ENCODE measurements around the gene CSNK2A3. TPM values are rescaled to one million over a fixed set of nuclear protein-coding genes. Genes with fewer than 3 reads are reported as not detected.
"Not testable (repeated sequence)": the region's sequence is repeated elsewhere in the genome, so short reads cannot be mapped to it uniquely, and the experiment has no call there.

CSNK2A3 gene
- total RNA-seq = 1 to 10 TPM; 1.0 to 1.6 TPM
- polyA plus RNA-seq = 1 to 10 TPM in 1 of 2 donors, under 1 TPM in 1; 0.32 to 1.0 TPM

DNA sequence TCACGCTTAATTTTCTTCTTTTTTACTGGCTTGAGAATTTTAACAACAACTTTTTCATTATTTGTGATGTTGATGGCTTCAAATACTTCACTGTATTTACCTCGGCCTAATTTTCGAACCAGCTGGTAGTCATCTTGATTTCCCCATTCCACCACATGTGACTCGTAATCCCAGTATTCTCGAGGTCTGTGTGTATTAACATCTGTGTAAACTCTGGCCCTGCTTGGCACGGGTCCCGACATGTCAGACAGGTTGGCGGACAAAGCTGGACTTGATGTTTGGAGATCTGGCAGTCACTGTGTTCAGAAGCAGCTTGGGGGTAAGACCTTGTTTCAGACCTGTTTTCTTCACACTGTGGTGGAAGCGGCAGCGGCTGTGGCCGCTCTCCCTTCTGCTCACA is at the start of gene CSNK2A3:
Gene CSNK2A3 (minus strand): TSS at position 373 of the 400 bp plus-strand sequence. CDS start 131 bp downstream, at position 242.
- not testable (repeated sequence) for H3K36me3 ChIP-seq (ENCODE audit: insufficient read depth, low read length)

DNA sequence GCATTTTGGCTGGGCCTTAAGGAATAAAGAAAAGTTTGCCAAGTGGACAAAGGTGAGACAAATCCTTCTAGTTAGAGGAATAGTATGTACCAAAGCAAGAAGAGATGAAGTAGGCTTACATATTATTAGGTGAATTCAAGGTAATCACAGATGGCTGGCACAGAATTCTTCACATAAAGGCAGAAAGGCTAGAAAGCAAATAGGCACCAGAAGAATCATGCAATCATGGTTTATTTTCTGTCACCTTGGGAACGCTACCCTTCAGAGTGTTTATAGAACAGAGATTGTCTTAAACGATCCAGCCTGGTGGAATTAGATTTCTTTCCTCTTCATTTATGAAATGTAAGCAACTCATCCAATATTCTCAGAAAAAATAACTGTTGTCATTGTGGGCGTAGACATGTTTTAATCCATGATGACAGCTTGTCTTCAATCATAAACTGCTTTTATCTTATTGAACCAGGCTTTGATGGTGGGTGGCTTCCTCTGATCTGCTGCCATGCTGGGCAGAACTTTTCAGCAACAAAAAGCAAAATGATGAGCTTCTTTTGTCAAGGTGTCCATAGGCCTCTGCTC is 49.0 kb upstream of the CSNK2A3 start:
- H3K36me3 Mint-ChIP-seq = no peaks in the 10 kb centered on the region
- Histone ChIP-seq H3K4me3 (ENCODE audit: low read length in 2 of 2) (no peak overlapping the region), H3K9me3 (ENCODE audit: control insufficient read depth in 1 of 2, low read length in 2 of 2) (no peaks in the 10 kb centered on the region), H3K4me1 (ENCODE audit: insufficient read depth, low read length) (no peaks in the 10 kb centered on the region), H3K27me3 (ENCODE audit: insufficient read depth, low read length) (no peaks in the 10 kb centered on the region), H3K27ac (ENCODE audit: low read depth, low read length) (no peak overlapping the region), H3K36me3 (ENCODE audit: insufficient read depth, low read length) (no peaks in the 10 kb centered on the region)
- no peak overlapping the region for H3K27ac Mint-ChIP-seq
- no peaks in the 10 kb centered on the region for H3K9me3 Mint-ChIP-seq
- POLR2A ChIA-PET (ENCODE audit: partially characterized antibody) = interaction anchor here (1.1 kb wide), 1 partner anchor 9 kb away, joined by 3 read pairs; no protein-coding TSS in a partner anchor
- CTCF ChIA-PET (ENCODE audit: partially characterized antibody) = interaction anchor here (1.6 kb wide), 1 partner anchor 385 kb away, joined by 3 read pairs; no protein-coding TSS in a partner anchor
- no peak overlapping the region for H3K4me3 Mint-ChIP-seq
- no peak for DNase-seq
- H3K27me3 Mint-ChIP-seq = peaks cover 5 to 16% of the 10 kb centered on the region in 2 donors
- intact Hi-C loops (cut with micrococcal nuclease) = no loop called here
- no peaks in the 10 kb centered on the region for H3K4me1 Mint-ChIP-seq

More for the DNA sequence above, at the start of gene CSNK2A3:
- POLR2A ChIA-PET (ENCODE audit: partially characterized antibody); H3K27me3 ChIP-seq (ENCODE audit: insufficient read depth, low read length); H3K36me3 Mint-ChIP-seq; H3K4me3 ChIP-seq (ENCODE audit: low read length in 2 of 2); intact Hi-C loops (cut with micrococcal nuclease); H3K4me3 Mint-ChIP-seq; H3K4me1 Mint-ChIP-seq; CTCF ChIA-PET (ENCODE audit: partially characterized antibody); DNase-seq; H3K27ac ChIP-seq (ENCODE audit: low read depth, low read length); H3K9me3 Mint-ChIP-seq; H3K27me3 Mint-ChIP-seq; H3K9me3 ChIP-seq (ENCODE audit: control insufficient read depth in 1 of 2, low read length in 2 of 2); H3K4me1 ChIP-seq (ENCODE audit: insufficient read depth, low read length); H3K27ac Mint-ChIP-seq: not testable (repeated sequence)

DNA sequence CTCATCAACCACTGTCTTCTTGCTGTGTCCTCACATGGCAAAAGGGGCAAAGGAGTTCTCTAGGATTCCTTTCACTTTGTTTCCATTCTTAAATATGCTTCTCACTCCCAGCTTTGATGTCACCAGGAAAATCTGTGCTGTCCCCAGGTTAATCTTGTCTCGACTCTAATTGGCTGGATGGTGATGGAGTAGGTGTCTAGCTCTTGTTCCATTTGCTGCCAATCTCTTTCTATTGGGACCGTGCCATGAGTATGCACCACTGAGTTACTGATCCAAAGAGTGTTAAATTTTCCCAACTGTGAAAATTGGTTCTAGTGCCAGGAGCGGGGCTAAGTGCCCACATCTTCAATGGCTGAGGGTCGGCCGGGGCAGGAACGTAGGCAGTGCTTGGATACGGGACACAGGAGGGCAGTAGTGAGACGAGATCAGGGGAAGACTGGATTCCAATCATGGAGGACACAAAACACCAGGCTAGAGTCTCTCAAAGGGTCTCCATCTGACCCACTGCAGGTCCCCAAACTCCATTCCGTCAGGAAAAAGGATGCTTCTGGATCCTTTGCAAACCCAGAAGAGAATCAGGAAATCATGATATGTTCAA is 47.7 kb upstream of the CSNK2A3 start:
- H3K4me1 ChIP-seq (ENCODE audit: insufficient read depth, low read length) = no peaks in the 10 kb centered on the region
- H3K36me3 ChIP-seq (ENCODE audit: insufficient read depth, low read length) = no peaks in the 10 kb centered on the region
- no peak overlapping the region for H3K4me3 Mint-ChIP-seq
- no peaks in the 10 kb centered on the region for H3K9me3 Mint-ChIP-seq
- intact Hi-C loops (cut with micrococcal nuclease) = no loop called here
- no peak overlapping the region for H3K27ac Mint-ChIP-seq
- no peak overlapping the region for H3K4me3 ChIP-seq (ENCODE audit: low read length in 2 of 2)
- H3K4me1 Mint-ChIP-seq = no peaks in the 10 kb centered on the region
- CTCF ChIA-PET (ENCODE audit: partially characterized antibody) = no interaction called here
- DNase-seq = no peak
- no peak overlapping the region for H3K27ac ChIP-seq (ENCODE audit: low read depth, low read length)
- POLR2A ChIA-PET (ENCODE audit: partially characterized antibody) = no interaction called here
- H3K27me3 Mint-ChIP-seq = peaks cover 5 to 13% of the 10 kb centered on the region in 2 donors
- no peaks in the 10 kb centered on the region for H3K9me3 ChIP-seq (ENCODE audit: control insufficient read depth in 1 of 2, low read length in 2 of 2)
- no peaks in the 10 kb centered on the region for H3K36me3 Mint-ChIP-seq
- no peaks in the 10 kb centered on the region for H3K27me3 ChIP-seq (ENCODE audit: insufficient read depth, low read length)

DNA sequence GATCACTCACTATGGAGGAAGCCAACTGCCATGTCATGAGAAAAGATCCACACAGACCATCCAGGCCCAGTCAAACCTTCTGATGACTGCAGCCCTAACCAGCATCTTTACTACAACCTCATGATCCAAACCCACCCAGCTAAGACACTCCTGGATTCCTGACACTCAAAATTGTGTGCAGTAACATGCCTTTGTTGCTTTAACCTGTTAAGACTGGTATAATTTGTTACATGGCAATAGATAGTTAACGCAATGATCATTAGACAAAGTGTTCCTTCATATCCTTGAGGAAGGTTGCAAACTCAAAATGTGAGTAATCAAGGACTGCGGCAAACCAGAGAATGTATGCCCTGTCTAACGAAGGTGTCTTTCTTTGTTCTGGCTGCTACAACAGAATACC is 47.1 kb upstream of the CSNK2A3 start:
- Histone ChIP-seq H3K4me3 (ENCODE audit: low read length in 2 of 2) (no peak overlapping the region), H3K36me3 (ENCODE audit: insufficient read depth, low read length) (no peaks in the 10 kb centered on the region), H3K27ac (ENCODE audit: low read depth, low read length) (no peak overlapping the region), H3K4me1 (ENCODE audit: insufficient read depth, low read length) (no peaks in the 10 kb centered on the region), H3K27me3 (ENCODE audit: insufficient read depth, low read length) (no peaks in the 10 kb centered on the region), H3K9me3 (ENCODE audit: control insufficient read depth in 1 of 2, low read length in 2 of 2) (no peaks in the 10 kb centered on the region)
- intact Hi-C loops (cut with micrococcal nuclease) = no loop called here
- no peak overlapping the region for H3K27ac Mint-ChIP-seq
- H3K27me3 Mint-ChIP-seq = peaks cover 4 to 13% of the 10 kb centered on the region in 2 donors
- no peaks in the 10 kb centered on the region for H3K4me1 Mint-ChIP-seq
- no peak overlapping the region for H3K4me3 Mint-ChIP-seq
- ChIA-PET CTCF (ENCODE audit: partially characterized antibody) (no interaction called here), POLR2A (ENCODE audit: partially characterized antibody) (no interaction called here)
- DNase-seq = no peak
- no peaks in the 10 kb centered on the region for H3K36me3 Mint-ChIP-seq
- no peaks in the 10 kb centered on the region for H3K9me3 Mint-ChIP-seq

DNA sequence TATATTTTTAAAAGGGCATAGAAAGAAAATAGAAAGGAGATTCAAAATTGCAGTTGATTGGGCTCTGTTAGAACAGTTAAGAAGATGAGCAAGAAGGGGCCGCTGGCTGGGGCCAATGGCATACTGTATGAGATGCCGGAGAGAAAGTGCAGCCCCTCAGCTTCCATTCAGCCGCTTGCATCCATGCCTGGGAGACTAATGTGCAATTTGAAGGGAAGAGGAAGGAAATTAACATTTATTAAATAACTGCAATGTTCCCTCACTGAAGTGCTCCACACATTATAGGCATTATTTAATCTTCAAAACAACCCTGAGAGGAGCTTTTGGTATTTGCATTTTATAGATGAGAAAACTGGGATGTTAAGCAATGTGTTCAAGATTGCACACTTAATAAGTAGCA is 44.7 kb upstream of the CSNK2A3 start:
- CTCF ChIA-PET (ENCODE audit: partially characterized antibody) = interaction anchor here (1.2 kb wide), 1 partner anchor 370 kb away, joined by 5 read pairs; no protein-coding TSS in a partner anchor

DNA sequence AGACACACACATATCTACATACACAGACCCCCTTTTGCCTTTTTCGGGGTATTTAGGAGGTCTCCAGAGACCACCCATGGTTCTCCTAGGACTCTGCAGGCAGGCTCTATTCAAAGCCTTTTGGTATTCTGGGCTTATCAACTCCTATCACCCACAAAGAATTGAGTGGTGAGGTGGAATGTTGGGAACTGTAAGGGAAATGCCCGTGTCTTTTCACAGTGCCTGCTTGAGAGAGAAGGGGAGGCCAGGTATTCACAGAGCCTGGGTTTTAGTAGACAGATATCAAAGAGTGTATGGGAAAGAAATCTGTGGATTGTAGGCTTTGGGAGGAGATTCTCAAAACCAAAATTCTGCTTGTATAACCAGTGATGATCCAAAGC is 44.0 kb upstream of the CSNK2A3 start:
- no peaks in the 10 kb centered on the region for H3K36me3 ChIP-seq (ENCODE audit: insufficient read depth, low read length)
- Mint-ChIP-seq H3K4me1 (no peaks in the 10 kb centered on the region), H3K9me3 (peaks cover 0 to 3% (median 0%) of the 10 kb centered on the region in 8 donors), H3K4me3 (no peak overlapping the region), H3K36me3 (no peaks in the 10 kb centered on the region), H3K27me3 (peaks cover 1 to 2% of the 10 kb centered on the region in 2 donors), H3K27ac (no peak overlapping the region)
- no peaks in the 10 kb centered on the region for H3K9me3 ChIP-seq (ENCODE audit: control insufficient read depth in 1 of 2, low read length in 2 of 2)
- no peak overlapping the region for H3K4me3 ChIP-seq (ENCODE audit: low read length in 2 of 2)
- H3K27me3 ChIP-seq (ENCODE audit: insufficient read depth, low read length) = no peaks in the 10 kb centered on the region
- intact Hi-C loops (cut with micrococcal nuclease) = no loop called here
- DNase-seq = no peak
- H3K27ac ChIP-seq (ENCODE audit: low read depth, low read length) = no peak overlapping the region
- H3K4me1 ChIP-seq (ENCODE audit: insufficient read depth, low read length) = no peaks in the 10 kb centered on the region
- ChIA-PET CTCF (ENCODE audit: partially characterized antibody) (no interaction called here), POLR2A (ENCODE audit: partially characterized antibody) (no interaction called here)

More for the DNA sequence above, 44.7 kb upstream of the CSNK2A3 start:
- Histone ChIP-seq H3K27ac (ENCODE audit: low read depth, low read length) (no peak overlapping the region), H3K9me3 (ENCODE audit: control insufficient read depth in 1 of 2, low read length in 2 of 2) (no peaks in the 10 kb centered on the region), H3K4me1 (ENCODE audit: insufficient read depth, low read length) (no peaks in the 10 kb centered on the region), H3K4me3 (ENCODE audit: low read length in 2 of 2) (no peak overlapping the region), H3K27me3 (ENCODE audit: insufficient read depth, low read length) (no peaks in the 10 kb centered on the region), H3K36me3 (ENCODE audit: insufficient read depth, low read length) (no peaks in the 10 kb centered on the region)
- Mint-ChIP-seq H3K9me3 (peaks cover 0 to 3% (median 0%) of the 10 kb centered on the region in 8 donors), H3K4me3 (no peak overlapping the region), H3K4me1 (no peaks in the 10 kb centered on the region), H3K36me3 (no peaks in the 10 kb centered on the region), H3K27me3 (peaks cover 1 to 2% of the 10 kb centered on the region in 2 donors), H3K27ac (no peak overlapping the region)
- POLR2A ChIA-PET (ENCODE audit: partially characterized antibody) = no interaction called here
- intact Hi-C loops (cut with micrococcal nuclease) = no loop called here
- no peak for DNase-seq

DNA sequence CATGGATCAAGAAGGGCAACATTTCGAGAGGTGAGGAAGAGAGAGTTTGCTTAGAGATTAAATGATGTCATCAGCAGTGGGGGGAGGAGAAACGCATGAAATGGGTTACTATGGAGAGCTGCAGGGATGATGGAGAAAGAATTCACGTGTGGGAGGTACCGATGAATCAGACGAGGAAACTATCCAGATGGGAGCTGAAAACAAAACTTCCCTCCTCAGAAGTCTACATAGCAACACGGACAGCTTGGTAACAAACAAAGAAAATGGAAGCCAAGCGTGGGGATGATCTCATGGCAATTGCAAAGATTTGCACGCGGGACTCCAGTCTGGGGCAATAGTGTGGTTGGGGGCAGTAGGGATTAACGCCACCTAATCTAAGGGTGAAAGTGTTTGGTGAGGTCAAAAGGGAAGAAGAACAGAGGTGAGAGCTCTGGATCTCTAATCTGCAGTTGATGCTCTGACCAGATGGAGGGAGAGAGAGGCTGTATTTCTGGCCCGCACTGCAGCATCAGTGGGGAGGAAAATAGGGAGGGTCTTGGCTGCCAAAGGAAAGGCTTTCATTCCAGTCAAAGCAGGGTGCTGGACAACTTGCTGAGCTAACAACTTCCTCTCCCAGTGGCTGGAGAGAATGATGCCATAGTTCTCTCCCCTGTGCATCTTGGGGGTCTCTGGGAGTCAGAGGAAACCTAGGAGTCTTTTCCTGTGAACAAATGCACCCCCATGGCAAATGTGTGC is 43.4 kb upstream of the CSNK2A3 start:
- POLR2A ChIA-PET (ENCODE audit: partially characterized antibody) = no interaction called here
- Mint-ChIP-seq H3K4me1 (no peaks in the 10 kb centered on the region), H3K4me3 (no peak overlapping the region), H3K36me3 (no peaks in the 10 kb centered on the region), H3K27ac (no peak overlapping the region), H3K27me3 (peaks cover 1 to 2% of the 10 kb centered on the region in 2 donors), H3K9me3 (peaks cover 0 to 3% (median 0%) of the 10 kb centered on the region in 8 donors)
- Histone ChIP-seq H3K4me1 (ENCODE audit: insufficient read depth, low read length) (no peaks in the 10 kb centered on the region), H3K9me3 (ENCODE audit: control insufficient read depth in 1 of 2, low read length in 2 of 2) (no peaks in the 10 kb centered on the region), H3K27ac (ENCODE audit: low read depth, low read length) (no peak overlapping the region), H3K27me3 (ENCODE audit: insufficient read depth, low read length) (no peaks in the 10 kb centered on the region), H3K4me3 (ENCODE audit: low read length in 2 of 2) (no peak overlapping the region), H3K36me3 (ENCODE audit: insufficient read depth, low read length) (no peaks in the 10 kb centered on the region)
- intact Hi-C loops (cut with micrococcal nuclease) = no loop called here
- CTCF ChIA-PET (ENCODE audit: partially characterized antibody) = no interaction called here
- DNase-seq = no peak

Data from CD4-positive, alpha-beta memory T cell (primary cell).